ENCODE data around the gene NEK7. TPM values are rescaled to one million over a fixed set of nuclear protein-coding genes. Genes with fewer than 3 reads are reported as not detected.
"Not testable (repeated sequence)": the region's sequence is repeated elsewhere in the genome, so short reads cannot be mapped to it uniquely, and the experiment has no call there.

The NEK7 gene
- total RNA-seq, 3 donors from 2014 or later, result 58.4 to 110 (median 60.3) TPM

DNA sequence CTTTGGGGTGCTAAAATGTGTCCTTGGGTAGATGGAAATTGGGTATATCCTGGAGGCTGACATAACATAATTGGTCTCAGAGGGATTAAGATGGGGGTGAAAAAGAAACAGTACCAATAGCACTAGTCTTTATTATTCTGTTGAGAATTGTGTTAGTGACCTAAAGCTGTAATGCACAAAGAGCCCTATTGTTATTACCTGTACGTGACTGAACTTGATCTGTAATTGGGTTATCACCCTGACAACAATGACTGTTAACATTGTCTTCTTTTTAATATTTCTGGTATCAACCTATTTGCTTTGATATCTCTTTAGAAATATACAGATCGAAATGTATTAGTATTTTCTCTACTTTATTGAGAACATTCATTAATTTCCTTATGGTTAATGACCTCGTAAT lies 147.6 kb downstream of the NEK7 start:
- no peak for ATAC-seq
- H3K4me1 ChIP-seq (ENCODE audit: low read depth), result no peaks in the 10 kb centered on the region
- no peaks in the 10 kb centered on the region for H3K9me3 ChIP-seq
- no peaks in the 10 kb centered on the region for H3K36me3 ChIP-seq (ENCODE audit: low read depth)
- TF ChIP-seq, protein P1, sequence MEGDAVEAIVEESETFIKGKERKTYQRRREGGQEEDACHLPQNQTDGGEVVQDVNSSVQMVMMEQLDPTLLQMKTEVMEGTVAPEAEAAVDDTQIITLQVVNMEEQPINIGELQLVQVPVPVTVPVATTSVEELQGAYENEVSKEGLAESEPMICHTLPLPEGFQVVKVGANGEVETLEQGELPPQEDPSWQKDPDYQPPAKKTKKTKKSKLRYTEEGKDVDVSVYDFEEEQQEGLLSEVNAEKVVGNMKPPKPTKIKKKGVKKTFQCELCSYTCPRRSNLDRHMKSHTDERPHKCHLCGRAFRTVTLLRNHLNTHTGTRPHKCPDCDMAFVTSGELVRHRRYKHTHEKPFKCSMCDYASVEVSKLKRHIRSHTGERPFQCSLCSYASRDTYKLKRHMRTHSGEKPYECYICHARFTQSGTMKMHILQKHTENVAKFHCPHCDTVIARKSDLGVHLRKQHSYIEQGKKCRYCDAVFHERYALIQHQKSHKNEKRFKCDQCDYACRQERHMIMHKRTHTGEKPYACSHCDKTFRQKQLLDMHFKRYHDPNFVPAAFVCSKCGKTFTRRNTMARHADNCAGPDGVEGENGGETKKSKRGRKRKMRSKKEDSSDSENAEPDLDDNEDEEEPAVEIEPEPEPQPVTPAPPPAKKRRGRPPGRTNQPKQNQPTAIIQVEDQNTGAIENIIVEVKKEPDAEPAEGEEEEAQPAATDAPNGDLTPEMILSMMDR (IDR thresholded peaks at IDR 0.05), result no peak
- H3K4me3 ChIP-seq, result no peak overlapping the region
- intact Hi-C loops (cut with DNase I, micrococcal nuclease), result no loop called here
- DNase-seq, result no peak

DNA sequence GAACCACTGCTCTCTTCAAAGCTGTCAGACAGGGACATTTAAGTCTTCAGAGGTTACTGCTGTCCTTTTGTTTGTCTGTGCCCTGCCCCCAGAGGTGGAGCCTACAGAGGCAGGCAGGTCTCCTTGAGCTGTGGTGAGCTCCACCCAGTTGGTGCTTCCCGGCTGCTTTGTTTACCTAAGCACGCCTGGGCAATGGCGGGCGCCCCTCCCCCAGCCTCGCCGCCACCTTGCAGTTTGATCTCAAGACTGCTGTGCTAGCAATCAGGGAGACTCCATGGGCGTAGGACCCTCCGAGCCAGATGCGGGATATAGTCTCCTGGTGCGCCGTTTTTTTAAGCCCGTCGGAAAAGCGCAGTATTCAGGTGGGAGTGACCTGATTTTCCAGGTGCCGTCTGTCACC lies 158.0 kb downstream of the NEK7 start:
- H3K4me1 ChIP-seq (ENCODE audit: low read depth); intact Hi-C loops (cut with DNase I, micrococcal nuclease); H3K36me3 ChIP-seq (ENCODE audit: low read depth); H3K4me3 ChIP-seq; H3K9me3 ChIP-seq; ATAC-seq: not testable (repeated sequence)
- DNase-seq, result peak; percentile 6 to 45 (median 41)

DNA sequence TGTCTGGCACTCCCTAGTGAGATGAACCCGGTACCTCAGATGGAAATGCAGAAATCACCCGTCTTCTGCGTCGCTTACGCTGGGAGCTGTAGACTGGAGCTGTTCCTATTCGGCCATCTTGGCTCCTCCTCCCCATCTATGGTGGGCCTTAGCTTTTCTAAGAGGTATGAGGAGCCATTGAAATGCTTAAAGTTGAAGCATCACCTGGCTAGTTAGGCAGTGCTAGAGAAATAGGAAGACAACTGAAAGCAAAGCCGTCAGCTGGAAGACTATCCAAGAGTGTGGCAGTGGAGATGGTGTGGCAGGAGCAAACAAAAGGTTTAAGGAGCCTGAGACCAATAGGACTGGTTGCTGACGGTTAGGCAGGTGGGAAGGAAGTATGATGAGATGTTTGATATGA lies 158.5 kb downstream of the NEK7 start:
- H3K4me1 ChIP-seq (ENCODE audit: low read depth); H3K9me3 ChIP-seq; DNase-seq; ATAC-seq; H3K36me3 ChIP-seq (ENCODE audit: low read depth); intact Hi-C loops (cut with DNase I, micrococcal nuclease); H3K4me3 ChIP-seq: not testable (repeated sequence)

DNA sequence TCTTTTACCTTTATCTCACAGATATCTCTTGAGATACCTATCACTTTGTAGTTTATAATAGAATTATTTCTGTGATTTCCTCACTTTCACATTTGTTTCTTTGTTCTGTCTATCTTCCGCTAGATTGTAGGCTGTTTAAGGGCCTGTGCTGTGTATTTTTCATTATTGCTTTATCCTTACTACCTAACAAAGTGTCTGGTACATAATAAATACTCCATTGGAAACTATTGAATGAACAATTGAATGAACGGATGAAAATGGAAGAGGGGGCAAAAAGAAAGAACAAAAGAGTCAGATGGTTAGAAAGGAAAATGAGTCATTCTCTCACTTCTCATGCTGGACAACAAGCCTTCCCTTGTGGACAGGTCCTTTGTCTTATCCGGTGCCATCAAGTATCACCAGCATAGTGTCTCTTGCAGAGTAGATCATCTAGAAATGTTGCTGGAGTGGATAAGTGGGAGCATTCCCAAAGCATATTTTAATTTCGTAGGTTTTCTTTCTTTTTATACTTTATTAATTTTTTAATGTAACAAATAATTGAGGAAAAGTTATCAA lies 159.8 kb downstream of the NEK7 start:
- no peak for DNase-seq
- Histone ChIP-seq H3K36me3 (ENCODE audit: low read depth) (no peaks in the 10 kb centered on the region), H3K4me3 (no peak overlapping the region), H3K9me3 (no peaks in the 10 kb centered on the region), H3K4me1 (ENCODE audit: low read depth) (no peaks in the 10 kb centered on the region)
- no peak for ATAC-seq
- intact Hi-C loops (cut with DNase I, micrococcal nuclease), result no loop called here
- TF ChIP-seq, protein P1 (IDR thresholded peaks at IDR 0.05), result no peak

DNA sequence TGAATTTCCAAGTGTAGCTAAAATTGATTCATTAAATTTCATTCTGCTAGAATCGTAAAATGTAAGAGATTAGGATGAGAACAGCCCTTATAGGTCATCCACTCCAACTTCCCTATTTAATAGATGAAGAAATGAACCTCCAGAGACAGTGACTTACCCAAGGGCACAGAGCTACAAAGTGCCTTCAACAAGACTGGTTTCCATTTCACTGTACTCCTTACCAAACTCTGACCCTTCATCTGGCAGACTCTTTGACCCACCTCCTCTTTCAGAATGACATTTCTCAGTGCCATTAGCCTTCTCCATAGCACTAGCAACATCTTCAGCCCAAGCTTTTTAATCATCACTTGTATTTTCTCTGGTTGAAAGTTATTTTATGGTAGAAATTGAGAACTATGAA lies 161.3 kb downstream of the NEK7 start:
- H3K9me3 ChIP-seq, result no peaks in the 10 kb centered on the region
- ATAC-seq, result no peak
- DNase-seq, result no peak
- H3K36me3 ChIP-seq (ENCODE audit: low read depth), result no peaks in the 10 kb centered on the region
- H3K4me1 ChIP-seq (ENCODE audit: low read depth), result no peaks in the 10 kb centered on the region
- H3K4me3 ChIP-seq, result no peak overlapping the region
- TF ChIP-seq, protein P1 (IDR thresholded peaks at IDR 0.05), result no peak
- intact Hi-C loops (cut with DNase I, micrococcal nuclease), result no loop called here

DNA sequence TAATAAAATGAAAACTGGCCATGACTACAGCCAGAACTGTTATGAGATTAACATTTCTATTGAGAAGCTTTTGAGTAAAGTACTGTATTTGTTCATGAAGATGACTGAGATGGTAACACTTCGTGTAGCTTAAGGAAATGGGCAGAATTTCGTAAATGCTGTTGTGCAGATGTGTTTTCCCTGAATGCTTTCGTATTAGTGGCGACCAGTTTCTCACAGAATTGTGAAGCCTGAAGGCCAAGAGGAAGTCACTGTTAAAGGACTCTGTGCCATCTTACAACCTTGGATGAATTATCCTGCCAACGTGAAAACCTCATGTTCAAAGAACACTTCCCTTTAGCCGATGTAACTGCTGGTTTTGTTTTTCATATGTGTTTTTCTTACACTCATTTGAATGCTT lies 164.0 kb downstream of the NEK7 start:
- H3K4me3 ChIP-seq, result no peak overlapping the region
- TF ChIP-seq, protein P1 (IDR thresholded peaks at IDR 0.05), result no peak
- intact Hi-C loops (cut with DNase I, micrococcal nuclease), result no loop called here
- no peaks in the 10 kb centered on the region for H3K4me1 ChIP-seq (ENCODE audit: low read depth)
- no peaks in the 10 kb centered on the region for H3K9me3 ChIP-seq
- H3K36me3 ChIP-seq (ENCODE audit: low read depth), result no peaks in the 10 kb centered on the region
- ATAC-seq (no peak), DNase-seq (no peak)

DNA sequence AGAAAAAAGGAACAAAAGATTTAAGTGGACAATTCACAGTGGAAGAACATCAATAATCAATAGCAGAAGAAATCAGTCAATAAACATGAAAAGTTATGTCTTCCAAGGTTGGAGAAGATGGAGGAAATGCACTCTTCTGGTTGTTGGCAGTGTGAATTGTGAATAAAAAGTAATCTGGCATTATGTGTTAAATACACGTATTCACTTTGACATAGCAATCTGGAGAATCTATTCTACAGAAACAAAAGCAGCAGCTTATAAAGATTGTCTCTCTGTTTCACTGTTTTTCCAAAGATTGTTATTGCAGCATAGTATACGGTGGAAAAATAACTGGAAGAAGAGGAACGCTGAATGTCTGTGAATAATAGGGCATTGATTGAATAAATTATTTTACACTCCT lies 169.4 kb downstream of the NEK7 start:
- H3K36me3 ChIP-seq (ENCODE audit: low read depth), result no peaks in the 10 kb centered on the region
- DNase-seq, result no peak
- H3K4me3 ChIP-seq, result no peak overlapping the region
- no peaks in the 10 kb centered on the region for H3K9me3 ChIP-seq
- intact Hi-C loops (cut with DNase I, micrococcal nuclease), result no loop called here
- H3K4me1 ChIP-seq (ENCODE audit: low read depth), result no peaks in the 10 kb centered on the region
- no peak for ATAC-seq
- TF ChIP-seq, protein P1 (IDR thresholded peaks at IDR 0.05), result no peak
